GM15510 (cell line): Measurements from ENCODE around the gene APOH.

Experiments
- POLR2A ChIP-seq: IDR thresholded peaks from 3 replicates; pipeline ENCODE4 v1.6.1; 2011; ENCODE audit warnings: borderline replicate concordance; ENCODE audit not compliant: insufficient read length; ENCODE audit errors: extremely low read depth

APOH gene, protein sequence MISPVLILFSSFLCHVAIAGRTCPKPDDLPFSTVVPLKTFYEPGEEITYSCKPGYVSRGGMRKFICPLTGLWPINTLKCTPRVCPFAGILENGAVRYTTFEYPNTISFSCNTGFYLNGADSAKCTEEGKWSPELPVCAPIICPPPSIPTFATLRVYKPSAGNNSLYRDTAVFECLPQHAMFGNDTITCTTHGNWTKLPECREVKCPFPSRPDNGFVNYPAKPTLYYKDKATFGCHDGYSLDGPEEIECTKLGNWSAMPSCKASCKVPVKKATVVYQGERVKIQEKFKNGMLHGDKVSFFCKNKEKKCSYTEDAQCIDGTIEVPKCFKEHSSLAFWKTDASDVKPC

GRCh38 chr17:66228887-66229782 is at the start of gene APOH:
Gene APOH, minus strand, starts transcription at chr17:66229415. Its CDS starts 36 bp downstream, at chr17:66229379.
- no peak for TF ChIP-seq POLR2A

GRCh38 chr17:66277191-66277590 is 48.0 kb upstream of the APOH start:
- no peak for TF ChIP-seq POLR2A

DNA sequence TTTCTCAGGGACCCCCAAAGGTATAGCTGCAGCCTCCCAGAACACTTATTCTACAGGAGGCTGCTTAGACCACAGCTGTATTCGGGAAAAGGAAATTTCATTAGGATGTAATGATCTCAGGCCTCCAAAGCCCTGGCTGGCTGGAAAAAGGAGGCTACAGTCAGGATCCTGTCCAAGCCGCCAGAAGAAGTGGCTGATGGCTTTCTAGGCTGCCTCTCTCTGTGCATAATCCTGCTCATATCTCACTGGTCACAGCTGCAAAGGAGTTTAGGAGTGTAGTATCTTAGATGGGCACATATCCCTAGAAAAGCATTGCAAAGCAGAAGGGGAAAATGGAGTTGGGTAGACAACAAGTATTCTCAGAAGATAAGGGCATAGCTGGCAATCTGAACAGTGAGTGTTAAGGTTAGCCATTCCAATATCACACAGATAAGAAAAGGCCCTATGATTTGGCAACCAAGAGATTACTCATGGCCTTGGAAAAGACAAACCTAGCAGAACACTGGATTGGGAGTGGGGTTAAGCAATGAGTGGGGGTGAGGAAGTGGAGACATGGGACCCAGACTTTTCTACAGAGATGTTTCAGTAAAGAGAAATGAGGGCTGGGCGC is 47.2 kb upstream of the APOH start:
- no peak for TF ChIP-seq POLR2A

- no peak for TF ChIP-seq POLR2A
These were observed 46.4 kb upstream of the APOH start for GRCh38 chr17:66275651-66276050.

DNA sequence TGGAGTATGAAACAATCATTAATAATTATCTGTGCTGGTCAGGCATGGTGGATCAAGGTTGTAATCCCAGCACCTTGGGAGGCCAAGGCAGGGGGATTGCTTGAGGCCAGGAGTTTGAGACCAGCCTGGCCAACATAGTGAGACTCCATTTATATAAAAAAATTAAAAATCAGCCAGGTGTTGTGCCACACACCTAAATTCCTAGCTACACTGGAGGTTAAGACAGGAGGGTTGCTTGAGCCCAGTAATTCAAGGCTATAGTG is 44.3 kb upstream of the APOH start:
- no peak for TF ChIP-seq POLR2A

- TF ChIP-seq POLR2A = no peak
These were observed 43.8 kb upstream of the APOH start for GRCh38 chr17:66272811-66273585.

GRCh38 chr17:66271512-66271911 is 42.3 kb upstream of the APOH start:
- TF ChIP-seq POLR2A = no peak

DNA sequence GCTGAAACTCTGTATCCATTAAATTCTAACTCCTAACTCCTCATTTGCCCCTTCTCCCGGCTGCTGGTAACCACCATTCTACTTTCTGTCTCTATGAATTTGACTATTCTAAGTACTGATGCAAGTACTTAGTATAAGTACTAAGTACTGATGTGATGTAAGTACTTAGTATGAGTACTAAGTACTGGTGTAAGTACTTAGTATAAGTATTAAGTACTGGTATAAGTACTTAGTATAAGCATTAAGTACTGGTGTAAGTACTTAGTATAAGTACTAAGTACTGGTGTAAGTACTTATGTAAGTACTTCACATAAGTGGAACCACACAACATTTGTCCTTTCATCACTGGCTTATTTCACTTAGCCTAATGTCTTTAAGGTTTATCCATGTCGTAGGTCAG is 40.9 kb upstream of the APOH start:
- no peak for TF ChIP-seq POLR2A

DNA sequence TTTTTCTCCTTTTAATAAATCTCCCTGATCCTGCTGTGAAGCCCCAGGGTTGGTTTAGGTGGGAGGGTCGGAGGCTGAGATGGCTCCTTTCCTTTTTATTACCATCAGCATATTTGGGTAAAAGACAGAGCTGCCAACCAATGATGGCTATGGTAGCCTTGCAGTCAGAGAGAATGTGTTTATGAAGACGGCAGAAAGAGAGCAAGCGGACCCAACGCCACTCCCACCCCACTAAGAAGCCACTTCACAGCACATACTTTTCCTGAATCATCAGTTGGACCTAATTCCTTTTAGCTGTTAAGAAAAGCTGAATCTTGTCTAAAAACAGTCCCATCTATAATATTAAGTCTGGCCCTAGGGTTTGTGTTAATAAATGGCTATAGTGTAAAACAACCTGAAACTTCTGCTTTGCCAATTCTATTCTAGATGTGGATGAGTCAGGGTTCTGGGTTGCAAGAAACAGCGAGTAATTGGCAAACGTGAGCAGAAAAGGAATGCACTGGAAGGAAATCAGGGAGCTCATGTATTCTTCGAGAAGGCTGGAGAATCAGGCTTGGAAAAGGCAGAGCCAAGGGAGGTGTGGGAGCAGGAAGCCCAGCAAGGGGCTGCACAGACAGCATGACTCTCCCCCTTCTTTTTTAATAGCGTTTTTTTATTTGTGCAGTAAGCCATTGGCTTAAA is 39.2 kb upstream of the APOH start:
- TF ChIP-seq POLR2A = no peak

DNA sequence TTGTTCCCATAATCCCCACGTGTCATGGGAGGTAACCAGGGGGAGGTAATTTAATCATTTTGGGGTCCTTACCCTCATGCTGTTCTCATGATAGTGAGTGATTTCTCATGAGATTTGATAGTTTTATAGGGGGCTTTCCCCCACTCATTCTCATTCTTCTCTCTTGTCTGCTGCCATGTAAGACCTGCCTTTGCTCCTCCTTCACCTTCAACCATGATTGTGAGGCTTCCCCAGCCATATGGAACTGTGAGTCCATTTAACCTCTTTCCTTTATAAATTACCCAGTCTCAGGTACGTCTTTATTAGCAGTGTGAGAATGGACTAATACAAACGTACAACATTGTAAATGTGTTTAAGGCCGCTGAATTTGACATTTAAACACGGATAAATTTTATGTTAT is 35.5 kb upstream of the APOH start:
- TF ChIP-seq POLR2A = no peak

DNA sequence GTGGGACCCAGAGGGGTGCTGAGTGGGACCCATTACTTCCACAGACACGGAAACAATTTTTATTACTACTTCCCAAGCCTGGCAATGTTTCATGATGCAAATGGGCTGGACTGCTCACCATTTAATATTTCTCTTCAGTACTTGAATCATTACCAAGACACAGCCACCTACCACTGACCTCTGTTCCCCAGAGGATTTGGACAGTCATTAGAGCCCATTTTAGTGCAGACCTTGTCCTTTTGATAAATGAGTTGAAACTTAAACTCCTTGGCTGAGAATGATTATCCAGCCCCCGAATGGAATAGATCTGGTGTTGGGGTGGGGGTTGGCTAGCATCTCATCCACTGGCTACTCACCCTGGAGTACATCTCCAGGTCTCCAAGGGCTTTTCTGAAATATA is 33.6 kb upstream of the APOH start:
- TF ChIP-seq POLR2A = no peak

- no peak for TF ChIP-seq POLR2A
These were observed 31.5 kb upstream of the APOH start for GRCh38 chr17:66260688-66261087.

DNA sequence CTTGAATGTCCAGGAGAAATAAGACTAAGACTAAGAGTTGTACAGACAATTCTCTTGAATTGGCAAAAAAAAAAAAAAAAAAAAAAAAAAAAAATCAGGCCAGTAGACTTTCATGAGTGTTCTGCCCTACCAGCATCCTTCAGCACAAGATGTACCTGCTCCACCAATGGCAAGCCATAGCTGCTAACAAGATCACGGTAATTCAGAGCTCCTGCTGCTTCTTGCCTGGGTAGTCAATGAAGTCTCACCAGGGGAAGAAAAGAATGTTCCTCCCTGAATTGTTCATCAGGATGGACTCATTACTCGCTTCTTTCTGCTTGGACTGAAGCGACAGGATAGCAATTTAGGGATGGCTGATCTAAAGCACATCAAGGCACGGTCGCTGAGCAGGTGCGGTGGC is 31.1 kb upstream of the APOH start:
- TF ChIP-seq POLR2A = no peak

DNA sequence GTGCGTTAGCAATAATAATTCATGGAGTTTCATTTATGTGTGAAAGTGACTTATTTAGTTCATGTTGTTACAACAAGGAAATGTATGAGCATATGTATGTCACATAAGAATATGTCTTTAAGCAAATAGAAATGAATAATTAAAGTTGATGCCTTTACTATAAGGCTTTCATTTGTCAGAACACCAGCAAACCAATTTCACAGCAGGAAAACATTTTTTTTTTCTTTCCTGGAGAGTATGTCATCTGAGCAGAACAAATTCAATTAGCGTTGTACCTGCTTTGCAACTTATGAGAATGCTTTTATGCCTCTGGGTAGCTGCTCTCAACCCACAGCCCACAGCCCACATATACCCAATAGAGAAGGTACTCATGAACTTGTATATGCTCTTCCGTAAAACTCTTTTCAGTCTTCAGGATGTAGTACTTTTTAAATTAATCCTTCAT is 26.3 kb upstream of the APOH start:
- no peak for TF ChIP-seq POLR2A

GRCh38 chr17:66255112-66255511 is 25.9 kb upstream of the APOH start:
- TF ChIP-seq POLR2A = no peak

GRCh38 chr17:66250686-66251085 is 21.5 kb upstream of the APOH start:
- no peak for TF ChIP-seq POLR2A
